ENCODE measurements around the gene CAPN12.

Gene CAPN12

DNA sequence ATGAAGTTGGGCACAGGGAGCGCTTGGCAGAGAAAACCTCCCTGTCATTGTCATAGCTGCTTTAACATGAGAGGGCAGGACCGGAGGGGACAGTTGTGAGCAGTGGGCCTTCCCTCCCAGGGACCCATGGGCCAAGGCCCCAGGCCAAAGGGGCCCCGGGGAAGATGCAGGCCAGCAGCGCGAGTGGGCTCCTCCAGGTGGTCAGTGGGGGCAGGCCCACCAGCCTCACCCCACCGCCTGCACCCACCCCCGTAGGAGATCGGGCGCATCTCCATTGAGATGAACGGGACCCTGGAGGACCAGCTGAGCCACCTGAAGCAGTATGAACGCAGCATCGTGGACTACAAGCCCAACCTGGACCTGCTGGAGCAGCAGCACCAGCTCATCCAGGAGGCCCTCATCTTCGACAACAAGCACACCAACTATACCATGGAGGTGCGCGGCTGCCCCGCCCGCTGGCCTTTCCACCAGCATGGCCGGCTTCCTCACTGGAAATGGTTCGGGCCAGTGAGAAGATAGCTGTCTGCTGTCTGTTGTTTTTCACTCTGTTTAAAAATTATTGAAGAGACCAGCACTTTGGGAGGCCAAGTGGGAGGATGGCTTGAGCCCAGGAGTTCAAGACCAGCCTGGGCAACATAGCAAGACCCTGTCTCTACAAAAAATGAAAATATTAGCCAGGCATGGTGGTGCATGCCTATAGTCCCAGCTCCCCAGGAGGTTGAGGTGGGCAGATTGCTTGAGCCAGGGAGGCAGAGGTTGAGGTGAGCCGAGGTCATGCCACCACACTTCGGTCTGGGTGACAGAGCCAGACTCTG is 18.6 kb downstream of the CAPN12 start:
- DNase-seq: no peak

DNA sequence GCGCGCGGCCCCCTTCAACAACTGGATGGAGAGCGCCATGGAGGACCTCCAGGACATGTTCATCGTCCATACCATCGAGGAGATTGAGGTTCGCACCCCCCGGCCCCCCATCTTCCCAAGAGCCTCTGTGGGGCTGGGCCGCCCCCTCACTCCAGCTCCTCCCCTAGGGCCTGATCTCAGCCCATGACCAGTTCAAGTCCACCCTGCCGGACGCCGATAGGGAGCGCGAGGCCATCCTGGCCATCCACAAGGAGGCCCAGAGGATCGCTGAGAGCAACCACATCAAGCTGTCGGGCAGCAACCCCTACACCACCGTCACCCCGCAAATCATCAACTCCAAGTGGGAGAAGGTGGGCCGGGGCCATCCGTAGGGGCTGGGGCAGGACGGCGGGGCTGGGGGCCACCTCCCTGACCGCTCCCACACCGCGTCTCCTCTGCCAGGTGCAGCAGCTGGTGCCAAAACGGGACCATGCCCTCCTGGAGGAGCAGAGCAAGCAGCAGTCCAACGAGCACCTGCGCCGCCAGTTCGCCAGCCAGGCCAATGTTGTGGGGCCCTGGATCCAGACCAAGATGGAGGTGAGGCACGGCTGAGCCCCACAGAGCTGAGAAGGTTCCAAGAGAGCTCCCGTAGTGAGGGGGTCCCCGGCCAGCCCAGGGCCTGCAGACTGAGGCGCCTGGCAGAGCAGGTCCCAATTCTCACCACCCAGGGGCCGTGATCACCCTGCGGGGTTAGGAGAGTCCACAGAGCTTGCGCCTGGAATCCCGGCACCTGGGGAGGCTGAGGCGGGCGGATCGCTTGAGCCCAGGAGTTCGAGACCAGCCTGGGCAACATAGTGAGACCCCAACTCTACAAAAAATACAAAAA is 20.1 kb downstream of the CAPN12 start:
- DNase-seq: no peak

- DNase-seq: no peak
Measured at GRCh38 chr19:38723606-38723965, 20.7 kb downstream of the CAPN12 start.

- no peak for DNase-seq
Measured at GRCh38 chr19:38722947-38723605, 21.2 kb downstream of the CAPN12 start.

DNA sequence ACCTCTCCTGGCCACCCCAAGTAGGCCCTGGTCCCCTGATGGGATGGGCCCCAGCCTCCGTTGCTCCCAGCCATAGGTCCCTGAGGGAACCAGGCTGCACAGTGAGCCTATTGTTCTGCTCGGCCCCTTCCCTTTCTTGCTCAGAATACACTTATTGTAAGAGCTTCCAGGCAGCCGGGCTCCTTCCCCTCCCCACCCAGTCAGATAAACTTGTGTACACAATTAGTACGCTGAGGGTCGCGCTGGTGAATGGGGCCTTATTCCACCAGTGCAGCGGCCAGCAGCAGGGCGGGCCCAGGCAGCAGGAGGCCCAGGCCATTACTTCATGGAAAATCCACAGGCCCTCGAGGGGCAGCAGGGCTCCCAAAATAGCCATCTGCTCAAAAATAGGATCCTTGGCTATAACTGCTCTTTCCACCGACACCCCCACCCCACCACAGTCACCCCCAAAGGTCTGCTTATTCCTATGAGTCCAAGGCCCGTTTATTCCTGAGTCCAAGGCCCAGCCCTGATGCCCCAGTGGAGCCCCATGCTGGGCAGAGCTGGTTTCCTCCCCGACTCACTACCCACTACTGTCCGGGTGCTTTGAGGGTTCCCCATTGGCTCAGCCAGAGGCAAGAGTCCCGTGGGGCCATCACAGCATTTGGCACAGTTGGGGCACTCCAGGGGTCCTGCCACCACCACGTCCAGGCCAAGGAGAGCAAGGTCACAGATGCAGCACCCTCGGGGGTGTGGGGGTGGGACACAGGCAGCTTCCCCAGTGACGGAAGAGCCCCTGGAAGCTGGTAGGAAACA is 22.1 kb downstream of the CAPN12 start:
- DNase-seq: no peak

- no peak for DNase-seq
Measured at GRCh38 chr19:38721496-38721895, 22.8 kb downstream of the CAPN12 start.

- DNase-seq: no peak
Measured at GRCh38 chr19:38720559-38721236, 23.6 kb downstream of the CAPN12 start.

DNA sequence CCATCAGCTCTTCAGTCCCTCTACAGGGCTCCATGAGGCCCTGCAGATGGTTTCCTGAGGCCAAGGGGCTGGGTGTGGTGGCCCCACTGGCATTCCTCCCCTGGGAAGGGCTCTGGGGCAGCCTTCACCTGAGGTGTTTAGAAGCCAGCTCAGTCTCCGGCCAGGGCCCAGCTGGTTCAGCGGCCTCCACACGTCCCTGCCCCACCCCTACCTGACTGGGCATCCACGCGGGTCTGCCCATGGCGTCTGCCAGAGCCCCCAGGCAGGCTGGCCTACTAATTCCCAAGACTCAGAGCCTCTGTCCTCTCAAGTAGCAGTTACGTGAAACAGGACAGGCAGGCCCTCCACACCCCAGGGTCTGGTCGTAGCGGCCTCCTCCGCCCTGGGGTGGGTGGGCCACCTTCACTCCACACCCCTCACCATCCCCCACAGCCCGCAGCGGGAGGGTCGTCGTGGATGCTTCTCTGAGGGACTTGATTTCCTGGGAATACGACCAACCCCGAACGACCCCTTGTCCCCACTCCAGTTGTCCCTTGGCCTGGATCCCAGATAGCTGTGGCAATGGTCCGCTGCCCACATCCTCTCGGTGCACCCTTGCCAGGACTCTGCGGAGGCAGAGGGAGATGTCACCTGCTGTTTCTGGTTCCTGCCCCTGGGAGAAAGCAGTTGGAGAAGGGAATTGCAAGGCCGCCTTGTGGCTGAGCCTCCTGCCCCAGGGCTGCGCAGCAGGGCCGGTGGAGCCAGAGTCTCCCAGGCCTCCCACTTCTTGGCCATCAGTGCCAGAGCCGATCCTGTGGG is 24.3 kb downstream of the CAPN12 start:
- no peak for DNase-seq

DNA sequence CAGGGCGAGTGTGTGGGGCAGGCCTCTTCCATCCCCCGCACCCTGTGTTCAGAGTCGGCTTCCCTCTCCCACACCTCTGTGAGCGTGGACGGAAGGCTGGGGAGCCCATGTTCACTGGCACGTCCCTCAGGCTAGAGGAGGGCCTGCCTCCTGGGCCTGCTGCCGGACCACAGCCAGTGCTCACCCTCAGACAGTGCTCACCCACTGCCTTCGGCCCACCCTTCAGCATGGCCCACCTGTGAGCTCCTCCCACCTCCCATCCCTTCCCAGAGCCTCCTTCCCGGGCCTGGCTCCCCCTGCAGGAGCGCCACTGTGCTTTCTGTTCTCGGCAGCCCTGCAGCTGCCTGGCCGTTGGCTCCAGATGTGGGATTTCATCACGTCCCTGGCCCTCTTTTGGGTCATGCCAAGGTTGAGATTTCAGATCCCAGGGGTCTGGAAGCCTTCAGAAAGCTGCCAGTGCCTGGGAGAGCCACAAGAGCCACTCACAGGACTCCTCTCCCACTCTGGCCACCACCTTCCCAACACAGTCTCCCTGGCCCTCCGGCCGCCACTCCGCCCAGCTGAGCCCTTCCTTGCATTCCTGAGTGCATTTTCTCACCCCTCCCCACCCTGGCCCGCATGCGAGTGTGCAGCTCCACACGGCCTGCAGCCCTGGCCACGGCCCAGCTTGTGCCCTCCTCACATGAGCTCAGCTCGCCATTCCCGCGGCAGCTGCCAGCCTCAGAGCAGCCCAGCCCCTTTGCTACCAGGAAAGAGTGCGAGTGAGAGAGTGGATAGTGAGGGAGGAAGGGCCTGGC is 25.3 kb downstream of the CAPN12 start:
- DNase-seq: no peak

- DNase-seq: no peak
Measured at GRCh38 chr19:38717855-38718254, 26.4 kb downstream of the CAPN12 start.

GRCh38 chr19:38717051-38717450 is 27.2 kb downstream of the CAPN12 start:
- DNase-seq: no peak

DNA sequence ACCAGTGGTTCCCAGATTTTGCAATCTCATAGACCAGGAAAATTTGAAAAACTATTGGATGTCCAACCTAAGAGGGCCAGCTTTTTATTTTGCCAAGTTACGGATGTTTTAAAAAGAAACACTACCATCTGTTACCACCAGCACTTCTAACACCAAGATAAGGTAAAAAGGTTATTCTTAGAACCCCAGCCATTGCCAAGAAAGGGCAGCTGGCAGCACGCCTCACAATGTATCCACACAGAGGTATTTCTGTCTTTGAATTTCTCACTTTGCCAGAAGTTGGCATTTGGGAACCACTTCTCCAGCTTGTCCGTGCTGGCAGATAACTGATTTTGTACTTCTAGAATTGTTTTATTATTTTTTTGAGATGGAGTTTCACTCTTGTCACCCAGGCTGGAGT is 28.7 kb downstream of the CAPN12 start:
- no peak for DNase-seq

- DNase-seq: no peak
Measured at GRCh38 chr19:38714354-38714778, 29.9 kb downstream of the CAPN12 start.

- DNase-seq: no peak
Measured at GRCh38 chr19:38713865-38714264, 30.4 kb downstream of the CAPN12 start.

DNA sequence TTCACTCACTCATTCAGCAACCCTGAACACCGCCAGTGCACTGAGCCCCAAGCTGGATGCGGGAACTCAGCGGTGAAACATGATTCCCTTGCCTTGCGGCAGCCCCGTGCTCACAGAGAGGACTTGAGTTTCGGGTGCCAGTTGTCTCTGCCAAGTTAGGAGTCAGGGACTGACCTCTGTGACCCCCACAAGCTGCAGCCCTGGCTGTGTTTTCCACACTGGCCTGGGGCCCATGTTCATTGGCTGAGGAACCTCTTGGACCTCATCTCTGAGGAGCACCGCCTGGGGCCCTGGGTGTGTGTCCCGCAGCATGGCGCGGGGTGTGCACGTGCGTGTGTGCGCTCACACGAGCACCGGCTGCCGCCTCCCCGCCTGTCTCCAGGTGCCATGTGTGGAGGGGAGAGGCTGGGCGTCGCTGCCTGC is 31.0 kb downstream of the CAPN12 start:
- no peak for DNase-seq

- no peak for DNase-seq
Measured at GRCh38 chr19:38712161-38712748, 32.0 kb downstream of the CAPN12 start.

DNA sequence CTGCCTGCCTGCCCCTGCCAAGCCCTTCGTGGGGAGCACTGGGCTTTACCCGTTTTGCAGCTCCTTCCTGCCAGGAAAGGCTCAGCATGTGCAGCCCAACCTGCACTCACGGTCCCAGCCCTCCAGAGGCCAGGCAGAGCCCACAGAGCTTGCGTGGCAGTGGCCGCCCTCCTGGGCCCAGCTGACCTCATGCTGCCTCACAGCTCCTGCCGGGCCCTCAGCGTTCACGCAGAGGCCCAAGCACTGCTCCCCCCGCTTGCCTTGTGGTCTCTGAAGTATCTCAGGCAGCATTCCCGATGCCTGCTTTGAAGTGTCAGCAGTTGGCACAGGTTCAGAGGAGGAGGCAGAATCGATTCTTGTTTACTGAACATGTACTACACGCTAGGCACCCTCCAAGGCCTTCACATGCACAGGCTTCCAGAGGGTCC is 32.5 kb downstream of the CAPN12 start:
- no peak for DNase-seq

DNA sequence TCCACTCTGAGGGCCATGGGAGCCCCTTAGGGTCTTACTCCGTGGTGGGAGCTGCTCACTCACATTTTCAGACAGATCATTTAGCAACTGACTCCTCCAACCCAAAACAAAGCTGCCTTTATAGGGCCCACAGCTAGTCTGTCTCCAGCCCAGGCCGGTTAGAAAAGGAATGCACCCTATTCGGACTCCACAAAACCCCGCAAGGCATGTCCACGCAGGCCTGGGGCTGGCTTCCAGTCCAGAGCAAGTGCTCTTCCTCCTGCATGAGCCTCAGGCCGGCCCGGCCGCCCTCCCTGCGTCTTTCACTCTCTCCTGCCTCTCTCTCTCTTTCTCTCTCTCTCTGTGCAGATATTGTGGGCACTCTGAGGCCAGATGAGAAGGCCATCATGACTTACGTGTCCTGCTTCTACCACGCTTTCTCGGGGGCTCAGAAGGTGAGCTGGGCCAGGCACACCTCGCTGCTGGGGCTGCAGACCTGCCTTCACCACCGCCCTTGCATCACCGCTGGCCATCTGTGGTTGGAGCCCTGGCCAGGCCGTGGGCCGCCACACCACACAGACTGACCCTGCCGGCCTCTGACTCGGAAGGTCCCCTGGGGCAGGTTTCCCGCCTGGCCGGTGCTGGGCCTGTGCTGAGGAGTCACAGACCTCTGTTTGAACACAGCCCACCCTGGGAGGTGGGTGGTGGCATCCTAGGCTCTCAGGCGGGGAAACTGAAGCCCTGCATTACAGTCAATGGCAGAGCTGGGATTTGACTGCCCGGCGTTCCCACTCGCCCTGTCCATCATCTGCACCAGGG is 33.1 kb downstream of the CAPN12 start:
- no peak for DNase-seq

- no peak for DNase-seq
Measured at GRCh38 chr19:38710416-38710702, 33.9 kb downstream of the CAPN12 start.
